Measurements from ENCODE around the gene NDUFAF8.
"Not testable (repeated sequence)": the region's sequence is repeated elsewhere in the genome, so short reads cannot be mapped to it uniquely, and the experiment has no call there.

Gene NDUFAF8

DNA sequence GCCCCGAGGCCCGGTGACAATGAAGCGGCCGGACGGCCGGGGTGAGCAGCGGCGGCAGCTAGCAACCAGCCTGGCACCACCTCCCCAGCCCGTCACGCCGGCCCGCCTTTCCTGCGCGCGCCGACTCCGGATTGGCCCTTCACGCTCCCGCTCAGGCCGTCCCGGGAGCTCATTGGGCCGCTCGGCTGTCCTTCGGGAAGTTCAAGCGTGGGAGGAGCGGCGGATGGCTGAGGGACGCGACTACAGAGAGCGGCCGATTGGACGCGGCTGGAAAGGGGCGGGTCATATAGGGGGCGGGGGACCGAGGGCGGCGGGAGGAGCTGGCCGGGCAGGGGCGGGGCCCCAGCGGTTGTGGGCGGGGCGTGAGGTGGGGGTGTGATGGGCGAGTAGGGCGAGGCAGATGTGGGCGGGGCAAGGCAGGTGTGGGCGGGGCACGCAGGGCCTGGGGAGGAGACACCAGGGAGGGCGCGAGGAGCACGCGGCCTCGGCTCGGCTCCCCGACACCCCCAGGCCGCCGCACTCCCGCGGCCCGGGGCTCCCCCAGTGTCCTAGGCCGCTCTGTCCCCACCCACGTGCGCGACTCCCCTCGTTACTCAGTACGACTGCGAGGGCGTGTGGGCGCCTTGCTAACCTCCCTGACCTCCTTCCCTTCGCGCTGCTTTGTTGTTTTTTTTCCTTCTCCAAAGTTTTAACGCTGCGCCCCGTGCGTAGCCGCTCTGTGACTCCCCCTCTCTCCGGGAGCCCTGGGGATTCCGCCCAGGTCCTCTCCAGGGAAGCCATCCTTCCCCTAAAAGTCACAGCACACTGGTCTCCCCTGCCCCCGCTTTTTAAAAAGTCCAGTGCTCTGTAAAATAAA is 16.0 kb upstream of the NDUFAF8 start, which contains the start of gene CEP131:
Gene CEP131, minus strand, starts transcription at position 60 of the 856 bp plus-strand sequence. CDS start 2,909 bp downstream, outside the sequence.
- FAIRE-seq, result peak; percentile 96

DNA sequence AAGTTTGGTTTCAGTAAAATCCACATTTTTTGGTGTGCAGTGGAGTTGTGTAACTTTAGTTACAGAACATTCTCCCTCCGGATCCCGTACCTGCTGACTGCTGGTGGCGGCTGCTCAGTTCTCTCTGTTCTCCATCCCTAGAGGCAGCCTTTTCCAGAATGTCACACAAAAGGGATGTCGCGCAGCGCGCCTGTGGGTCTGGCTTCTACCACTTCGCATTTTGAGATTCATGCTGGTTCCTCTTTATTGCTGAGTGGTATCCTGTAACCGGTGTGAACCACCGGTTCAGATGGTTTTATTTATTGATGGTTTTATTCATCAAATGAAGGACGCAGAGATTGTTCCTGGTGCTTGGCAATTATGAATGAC is 15.4 kb upstream of the NDUFAF8 start:
- DNase-seq (ENCODE audit: insufficient read length, low spot score) (no peak), FAIRE-seq (no peak)

More for the DNA sequence above, 16.0 kb upstream of the NDUFAF8 start, which contains the start of gene CEP131:
- DNase-seq (ENCODE audit: insufficient read length, low spot score), result peak; percentile 99

DNA sequence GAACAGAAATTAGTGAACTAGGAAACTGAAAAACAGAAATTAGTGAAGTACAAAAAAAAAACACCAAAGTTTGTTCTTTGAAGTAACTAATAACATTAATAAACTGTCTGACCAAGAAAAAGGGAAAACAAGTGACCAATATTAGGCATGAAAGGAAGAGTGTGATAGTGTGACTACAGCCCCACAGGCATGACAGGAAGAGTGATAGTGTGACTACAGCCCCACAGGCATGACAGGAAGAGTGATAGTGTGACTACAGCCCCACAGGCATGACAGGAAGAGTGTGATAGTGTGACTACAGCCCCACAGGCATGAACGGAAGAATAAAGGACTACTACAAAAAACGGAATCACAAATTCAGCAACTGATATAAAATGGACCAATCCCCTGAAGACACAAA is 11.5 kb upstream of the NDUFAF8 start:
- DNase-seq (ENCODE audit: insufficient read length, low spot score), result not testable (repeated sequence)
- FAIRE-seq, result peak; percentile 48

DNA sequence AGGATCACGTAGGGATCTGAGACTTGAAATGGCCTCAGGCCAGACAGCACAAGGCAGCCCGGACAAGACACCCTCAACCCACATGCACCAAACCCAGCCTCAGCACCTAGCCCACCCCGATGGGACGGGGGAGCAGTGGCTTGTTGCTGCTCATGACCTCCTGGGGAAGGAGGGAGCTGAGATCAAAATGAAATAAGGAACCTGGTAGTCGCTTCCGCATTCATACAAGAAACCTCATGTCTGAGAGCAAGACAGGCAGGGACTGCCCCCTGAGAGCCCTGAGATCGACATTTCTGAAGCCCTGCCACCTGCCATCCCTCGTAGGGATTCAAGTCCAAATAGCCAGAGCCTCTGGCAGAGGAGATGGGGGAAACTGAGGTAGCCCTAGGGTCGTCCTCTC is 10.7 kb upstream of the NDUFAF8 start:
- FAIRE-seq (no peak), DNase-seq (ENCODE audit: insufficient read length, low spot score) (no peak)

DNA sequence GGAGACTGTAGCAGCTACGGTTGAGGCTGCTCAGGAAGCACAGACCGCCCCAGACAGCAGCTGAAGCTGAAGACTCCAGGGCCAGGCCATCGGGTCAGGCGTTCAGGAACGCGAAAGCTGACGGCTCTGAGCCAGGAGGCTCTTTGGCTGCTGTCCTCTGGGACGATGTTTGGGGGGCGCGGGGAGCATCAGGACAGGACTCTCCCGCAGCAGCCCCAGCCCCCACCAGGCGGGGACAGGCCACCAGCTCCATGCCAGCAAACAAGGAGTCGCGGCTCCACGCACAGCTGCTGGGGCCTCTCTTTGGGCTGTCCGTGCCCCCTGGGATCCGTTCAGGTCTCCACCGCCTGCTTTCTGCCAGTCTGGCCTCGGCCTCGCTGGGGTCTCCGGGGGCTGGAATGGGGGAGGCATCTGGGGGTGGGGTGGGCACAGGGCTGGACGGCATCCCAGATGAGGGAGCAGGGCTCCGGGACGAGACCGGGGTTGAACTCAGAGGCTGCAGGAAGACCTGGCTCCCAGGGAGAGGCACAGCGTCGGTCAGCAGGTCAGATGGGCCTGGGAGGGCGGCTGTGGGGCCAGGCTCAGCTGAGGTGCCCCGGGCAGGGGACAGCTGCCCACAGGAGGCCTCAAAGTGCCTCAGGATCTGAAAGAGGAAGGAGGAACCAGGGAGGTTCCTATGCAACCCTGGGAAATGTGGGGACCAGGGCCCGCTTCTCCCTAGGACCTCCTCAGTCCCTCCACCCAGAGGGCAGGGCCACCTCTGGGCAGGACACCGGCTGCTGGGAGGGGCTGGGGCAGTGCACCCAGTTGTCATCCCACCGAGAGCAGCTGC is 10.1 kb upstream of the NDUFAF8 start:
- FAIRE-seq (no peak), DNase-seq (ENCODE audit: insufficient read length, low spot score) (no peak)

DNA sequence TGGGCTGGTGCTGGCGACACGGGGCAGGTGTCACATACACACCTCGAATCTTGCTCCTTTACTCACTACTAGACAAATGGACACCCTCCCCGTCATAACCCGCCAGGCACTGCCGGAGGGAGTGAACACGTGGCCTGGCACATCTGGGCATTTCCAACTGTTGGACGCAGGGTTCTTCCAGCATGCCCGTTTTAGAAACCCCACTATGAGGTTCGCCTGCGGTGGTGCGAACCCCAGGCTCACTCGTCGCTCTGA is 9.5 kb upstream of the NDUFAF8 start:
- FAIRE-seq, result no peak

DNA sequence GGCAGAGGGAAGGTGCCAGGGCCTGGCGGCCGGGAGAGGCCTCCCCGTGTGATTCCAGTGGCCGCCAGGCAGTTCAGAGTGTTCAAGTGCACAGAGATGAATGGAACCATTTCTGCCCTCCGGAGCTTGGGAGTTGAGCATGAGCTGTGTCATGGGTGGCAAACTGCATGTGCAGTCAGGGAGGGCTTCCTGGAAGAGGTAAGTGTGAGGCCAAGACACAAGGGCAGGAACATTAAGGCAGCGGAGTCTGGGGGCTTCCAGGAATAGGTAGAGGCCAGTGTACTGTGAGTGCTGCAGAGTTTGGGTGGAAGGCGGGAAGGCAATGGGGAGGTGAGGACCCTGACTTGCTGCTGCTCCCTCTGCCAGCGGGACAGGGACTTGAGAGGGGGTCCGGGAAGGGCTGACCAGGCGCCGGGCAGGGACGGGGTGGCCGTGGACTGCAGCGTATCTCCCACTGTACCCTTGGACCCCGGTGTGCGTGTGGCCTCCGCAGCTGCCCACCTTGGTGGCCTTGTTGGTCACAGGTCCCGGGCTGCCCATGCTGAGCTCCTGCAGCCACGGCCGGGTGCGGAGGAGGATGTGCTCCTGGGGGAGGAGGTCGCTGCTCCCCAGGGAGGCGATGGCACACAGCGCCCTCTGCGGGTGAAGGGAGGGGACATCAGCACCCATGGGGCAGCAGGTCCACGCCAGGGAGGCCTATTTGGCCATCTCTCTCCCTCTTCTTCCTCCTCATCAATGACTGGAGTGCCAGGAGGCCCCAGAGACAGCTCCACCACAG is 8.9 kb upstream of the NDUFAF8 start:
- FAIRE-seq (no peak), DNase-seq (ENCODE audit: insufficient read length, low spot score) (no peak)

More for the DNA sequence above, 9.5 kb upstream of the NDUFAF8 start:
- no peak for DNase-seq (ENCODE audit: insufficient read length, low spot score)

DNA sequence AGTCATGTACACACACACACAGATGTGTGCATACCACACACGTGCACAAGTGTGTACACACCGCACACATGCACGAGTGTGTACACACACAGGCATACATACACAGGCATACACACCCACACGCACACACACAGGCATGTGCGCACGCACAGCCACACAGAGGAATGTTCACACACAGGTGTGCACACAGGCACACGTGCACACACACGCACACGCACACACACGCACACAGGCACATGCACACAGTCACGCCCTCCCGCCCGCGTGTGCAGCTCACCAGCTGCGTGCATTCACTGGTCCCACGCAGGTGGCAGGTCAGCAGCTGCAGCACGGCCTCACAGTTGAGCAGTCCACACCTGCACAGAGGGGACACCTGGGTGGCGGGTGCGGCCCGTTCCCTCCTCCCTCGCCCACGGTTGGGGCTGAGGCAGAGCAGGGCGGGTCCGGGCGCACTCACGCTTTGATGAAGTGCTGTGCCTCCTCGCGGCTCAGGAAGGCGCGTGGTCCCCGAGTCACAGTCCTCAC is 7.9 kb upstream of the NDUFAF8 start:
- peak; percentile 98 for FAIRE-seq
- no peak for DNase-seq (ENCODE audit: insufficient read length, low spot score)

DNA sequence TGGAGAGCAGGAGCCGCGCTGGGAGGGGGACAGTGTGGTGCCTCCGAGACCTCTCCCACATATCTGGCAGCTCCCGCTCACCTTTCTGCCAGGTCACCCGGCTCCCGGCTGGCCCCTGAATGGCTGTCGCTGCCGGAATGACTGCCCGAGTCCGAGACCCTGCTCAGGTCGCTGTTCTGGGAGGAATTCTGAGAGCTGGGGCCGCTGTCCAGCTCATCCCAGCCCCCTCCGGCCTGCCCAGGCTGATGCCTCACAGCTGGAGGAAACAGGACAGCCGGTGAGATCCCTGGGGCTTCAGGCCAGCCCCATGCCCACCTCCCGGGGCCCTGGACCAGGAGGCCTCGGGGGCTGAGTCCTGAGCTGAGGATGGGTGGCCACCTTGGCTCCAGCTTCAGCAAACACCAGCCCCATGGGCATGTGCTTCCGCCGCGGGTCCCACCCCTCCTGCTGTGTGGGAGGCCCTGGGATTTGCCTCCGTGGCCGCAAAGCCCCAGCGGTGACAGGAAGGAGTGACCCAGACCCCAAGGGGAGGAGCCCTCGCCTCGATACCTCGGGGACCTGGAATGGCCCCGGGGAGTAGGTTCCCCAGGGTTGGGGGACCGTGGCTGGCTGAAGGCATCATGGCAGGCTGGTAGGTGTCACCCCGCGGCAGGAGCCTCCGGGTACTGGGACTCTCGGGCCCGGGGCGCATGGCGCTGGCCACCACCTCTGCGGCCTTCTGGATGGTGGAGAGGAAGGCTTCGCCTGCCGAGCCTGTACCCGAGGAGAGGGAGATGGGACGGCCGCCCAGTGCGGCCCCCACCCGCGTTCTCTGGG is 7.1 kb upstream of the NDUFAF8 start:
- DNase-seq (ENCODE audit: insufficient read length, low spot score), result no peak
- FAIRE-seq, result no peak

DNA sequence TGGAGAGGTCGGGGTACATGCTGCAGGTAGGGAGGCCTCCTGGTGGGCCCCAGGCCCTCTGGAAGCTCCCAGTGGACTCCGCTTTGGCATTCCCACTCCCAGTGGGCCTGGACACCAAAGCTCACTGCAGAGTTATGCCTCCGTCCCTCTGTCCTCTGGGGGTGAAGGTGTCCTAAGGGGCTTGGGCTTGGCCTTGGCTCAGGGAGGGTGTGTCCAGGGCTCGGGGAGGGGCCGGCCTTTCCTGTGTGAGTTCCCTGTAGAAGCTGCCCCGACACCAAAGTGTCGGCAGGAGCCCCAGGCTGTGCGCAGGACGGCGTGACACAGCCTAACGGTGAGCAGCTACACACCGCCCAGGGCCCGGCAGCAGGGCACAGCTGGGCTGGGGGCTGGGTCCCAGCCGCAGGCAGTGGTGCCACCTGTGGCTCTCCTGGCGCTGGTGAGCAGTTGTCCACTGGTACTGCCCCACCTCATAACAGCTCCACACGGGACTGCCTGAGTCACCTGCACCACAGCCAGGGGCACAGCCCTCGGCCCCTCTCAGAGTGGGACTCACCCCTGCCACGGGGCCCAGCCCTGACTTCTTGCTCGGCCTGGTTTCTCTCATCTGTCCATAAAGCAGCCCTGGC is 6.4 kb upstream of the NDUFAF8 start:
- FAIRE-seq (no peak), DNase-seq (ENCODE audit: insufficient read length, low spot score) (no peak)

DNA sequence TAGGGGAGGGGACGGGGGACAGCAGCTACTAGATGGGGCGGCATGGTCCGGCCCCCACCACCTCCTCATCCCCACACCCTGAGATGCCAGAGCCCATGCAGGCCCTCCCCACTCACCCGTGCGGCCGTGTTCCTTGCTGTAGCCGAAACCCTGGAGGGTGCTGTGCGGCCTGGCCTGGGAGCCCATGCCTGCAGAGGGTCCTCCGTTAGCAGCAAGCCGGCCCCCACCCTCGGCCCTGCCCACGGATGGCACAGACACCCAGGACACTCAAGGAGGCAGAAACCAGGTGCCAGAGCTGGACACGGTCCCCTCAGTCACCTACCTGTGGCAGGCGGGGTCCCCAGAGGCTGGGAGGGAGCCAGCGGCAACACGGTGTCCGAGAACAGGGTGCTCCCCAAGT is 5.8 kb upstream of the NDUFAF8 start:
- DNase-seq (ENCODE audit: insufficient read length, low spot score) (no peak), FAIRE-seq (no peak)

DNA sequence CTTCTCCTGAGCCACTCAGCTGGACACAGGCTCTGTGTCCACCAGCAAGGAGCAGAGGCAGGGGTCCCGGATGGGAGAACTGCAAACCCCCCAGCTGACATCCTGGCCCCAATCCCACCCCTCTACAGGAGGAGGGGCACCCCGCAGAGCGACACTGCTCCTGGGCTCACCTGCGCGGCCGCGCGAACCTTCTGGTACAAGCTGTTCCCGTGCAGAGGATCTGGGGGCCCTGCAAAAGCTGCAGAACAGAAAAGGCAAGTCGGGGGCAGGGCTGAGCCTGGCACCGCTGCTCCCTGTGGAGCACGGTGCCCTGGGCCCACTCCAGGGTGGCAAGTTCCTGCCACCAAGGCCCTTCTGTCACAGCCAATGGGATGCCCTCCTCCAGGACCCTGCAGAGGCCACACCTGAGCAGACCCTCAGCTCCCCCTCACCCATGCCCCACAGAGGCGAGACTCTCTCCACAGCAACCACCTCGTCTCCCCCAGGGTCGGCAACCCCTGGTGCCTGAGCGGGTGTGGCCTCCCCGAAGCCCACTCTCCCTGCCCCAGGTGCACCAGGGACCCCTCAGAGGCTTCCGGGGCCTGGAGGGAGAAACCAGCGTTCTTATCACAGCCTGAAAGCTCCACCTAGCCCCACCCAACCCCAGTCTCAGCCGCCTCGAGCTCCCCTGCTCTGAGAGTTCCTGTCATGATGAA is 5.2 kb upstream of the NDUFAF8 start:
- FAIRE-seq, result no peak
- no peak for DNase-seq (ENCODE audit: insufficient read length, low spot score)

DNA sequence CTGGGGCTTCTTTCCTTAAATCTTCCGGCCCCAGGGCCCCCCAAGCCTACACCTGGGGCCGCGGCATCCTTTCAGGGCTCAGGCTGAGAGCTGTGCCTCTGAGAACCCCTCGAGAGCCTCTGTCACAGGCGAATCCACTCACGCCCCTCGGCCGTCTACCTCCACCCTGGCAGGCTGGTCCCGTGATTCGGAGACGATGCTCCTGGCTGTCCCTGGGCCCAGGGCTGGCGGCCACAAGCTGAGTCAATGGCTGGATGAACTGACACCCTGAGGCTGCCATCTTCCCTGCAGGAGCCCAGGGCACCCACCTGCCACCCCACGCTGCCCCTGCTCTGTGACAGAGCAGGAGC is 4.6 kb upstream of the NDUFAF8 start:
- no peak for FAIRE-seq

DNA sequence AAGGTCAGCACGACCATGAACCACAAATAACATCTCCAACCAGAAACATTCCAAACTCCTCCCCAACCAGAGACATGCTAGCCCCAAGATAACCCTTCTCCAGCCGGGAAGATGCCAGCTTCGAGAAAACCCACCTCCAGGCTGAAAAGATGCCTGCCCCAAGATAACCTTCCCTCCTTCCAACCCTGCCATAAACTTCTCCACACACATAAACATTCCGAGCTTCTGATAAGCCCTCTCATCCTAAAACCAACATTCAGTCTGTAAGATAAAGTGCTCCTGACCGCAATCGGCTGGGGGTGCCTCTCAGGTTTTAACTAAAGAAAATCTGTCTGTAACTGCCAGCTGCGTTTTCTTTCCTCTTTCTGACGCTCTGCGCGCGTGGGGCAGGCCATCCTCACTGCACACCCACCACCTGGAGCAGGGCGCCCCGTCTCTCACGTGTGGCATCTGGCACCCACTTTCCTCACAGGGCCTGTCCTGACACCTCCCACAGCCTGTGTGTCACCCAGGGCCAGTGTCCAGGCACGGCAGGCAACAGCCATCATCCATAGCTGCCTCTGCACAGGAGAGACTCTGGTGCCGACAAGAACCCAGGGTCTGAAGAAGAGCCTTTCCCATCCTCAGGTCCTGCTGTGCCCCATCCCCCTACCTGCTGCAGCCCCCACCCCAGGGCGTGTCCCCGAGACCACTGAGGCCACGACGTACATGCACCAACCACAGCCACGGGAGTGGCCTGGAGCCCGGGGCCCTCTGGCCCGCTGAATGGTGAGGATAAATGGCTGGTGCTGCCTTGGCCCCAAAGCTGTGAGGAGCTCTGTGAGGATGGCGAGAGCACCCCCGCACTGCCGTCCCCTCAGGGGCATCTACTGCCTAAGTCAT is 3.9 kb upstream of the NDUFAF8 start:
- DNase-seq (ENCODE audit: insufficient read length, low spot score), result no peak
- no peak for FAIRE-seq

More for the DNA sequence above, 4.6 kb upstream of the NDUFAF8 start:
- no peak for DNase-seq (ENCODE audit: insufficient read length, low spot score)

DNA sequence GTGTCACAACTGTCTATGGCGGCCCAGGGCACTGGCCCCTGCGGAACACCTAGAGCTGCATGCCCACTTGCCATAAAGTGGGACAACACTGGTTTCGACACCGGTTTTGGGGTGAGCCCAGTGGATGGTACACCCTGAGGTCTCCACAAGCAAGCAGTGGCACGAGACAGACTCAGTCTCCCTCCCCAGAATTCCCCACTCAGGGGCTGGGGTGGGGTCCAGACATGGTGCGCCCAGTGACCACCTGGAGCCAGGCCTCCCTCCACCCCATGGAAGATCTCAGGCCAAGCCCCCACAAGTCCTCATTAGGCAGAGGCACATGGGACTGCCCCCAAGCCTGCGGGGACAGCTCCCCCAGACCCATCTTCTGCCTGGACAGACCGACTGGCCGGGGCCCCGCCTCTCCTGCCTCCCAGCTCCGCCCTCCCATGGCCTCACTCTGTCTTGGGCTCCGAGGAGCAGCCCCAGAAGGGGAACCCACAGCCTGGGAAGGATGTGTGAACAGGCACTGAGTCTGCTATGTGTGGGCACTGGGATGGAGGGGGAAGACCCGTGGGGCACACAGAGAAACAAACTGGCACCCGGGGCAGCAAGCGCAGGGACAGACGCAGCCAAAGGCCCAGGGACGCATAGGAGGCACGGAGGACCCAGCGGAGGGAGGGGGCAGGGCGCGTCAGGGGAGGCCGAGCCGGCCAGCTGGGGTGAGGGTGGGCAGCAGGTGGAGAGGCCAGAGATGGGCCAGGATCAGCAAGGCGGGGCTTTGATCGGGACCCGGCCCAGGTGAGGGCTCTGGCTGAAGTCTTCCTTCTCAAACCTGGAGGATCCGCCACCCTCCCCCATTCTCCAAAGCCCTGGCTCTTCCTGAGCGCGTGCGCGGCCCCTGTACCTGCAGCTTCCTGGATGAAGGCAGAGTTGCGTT is 3.0 kb upstream of the NDUFAF8 start:
- DNase-seq (ENCODE audit: insufficient read length, low spot score), result no peak
- FAIRE-seq, result no peak

DNA sequence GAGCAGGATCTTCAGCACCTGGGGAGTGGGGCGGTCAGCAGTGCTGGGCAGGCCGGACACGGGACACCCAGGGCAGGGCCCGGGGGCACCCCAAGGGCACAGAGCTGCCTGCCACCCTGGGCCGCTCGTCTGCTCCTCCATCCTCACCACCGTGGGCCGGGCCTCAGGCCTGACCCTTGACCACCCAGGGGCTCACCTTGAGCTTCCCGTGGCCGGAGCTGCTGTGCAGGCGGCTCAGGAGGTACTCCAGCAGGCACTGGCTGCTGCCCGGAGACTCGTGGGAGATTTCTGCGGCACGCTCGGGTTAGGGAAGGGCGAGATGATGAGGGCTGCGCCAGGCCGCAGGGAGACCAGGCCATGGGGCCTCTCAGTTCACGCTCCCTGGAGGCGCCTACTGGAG is 2.3 kb upstream of the NDUFAF8 start:
- no peak for FAIRE-seq
- DNase-seq (ENCODE audit: insufficient read length, low spot score), result no peak
